A549 treated with CpdA at 1 μM for 4 hours (cell line): ENCODE data around the gene MINDY3. TPM values are rescaled to one million over a fixed set of nuclear protein-coding genes. Genes with fewer than 3 reads are reported as not detected.

ENCODE experiments used
- total RNA-seq: library from RNA; stranded (reverse); fragments of 200-300 nt; extraction: Qiagen RNA extraction; gene quantifications from 5 replicates; pipeline ENCODE4 v1.2.3, GENCODE V29; 2022; ENCODE audit warnings: low read depth

MINDY3 gene
- total RNA-seq, result 11.6 to 15.6 TPM (median 12.6 TPM) in 5 replicates

GRCh38 chr10:15859906-15860691 lies at the start of gene MINDY3:
TSS of gene MINDY3 (minus strand) at chr10:15860507. CDS start at chr10:15860299, 208 bp downstream.

Other genes with a start within 250 kb of the MINDY3 start
- not detected in 5 replicates for gene ITGA8, start 140.6 kb downstream of the MINDY3 start, total RNA-seq